NCI-H526 (cell line): ENCODE measurements around the gene TEAD2.
"Not testable (repeated sequence)": the region's sequence is repeated elsewhere in the genome, so short reads cannot be mapped to it uniquely, and the experiment has no call there.

Experiments used
- DNase-seq, 2 experiments: peaks; one replicate each; lab custom pipeline; 2025; lab: John Stamatoyannopoulos, UW

TEAD2 gene

DNA sequence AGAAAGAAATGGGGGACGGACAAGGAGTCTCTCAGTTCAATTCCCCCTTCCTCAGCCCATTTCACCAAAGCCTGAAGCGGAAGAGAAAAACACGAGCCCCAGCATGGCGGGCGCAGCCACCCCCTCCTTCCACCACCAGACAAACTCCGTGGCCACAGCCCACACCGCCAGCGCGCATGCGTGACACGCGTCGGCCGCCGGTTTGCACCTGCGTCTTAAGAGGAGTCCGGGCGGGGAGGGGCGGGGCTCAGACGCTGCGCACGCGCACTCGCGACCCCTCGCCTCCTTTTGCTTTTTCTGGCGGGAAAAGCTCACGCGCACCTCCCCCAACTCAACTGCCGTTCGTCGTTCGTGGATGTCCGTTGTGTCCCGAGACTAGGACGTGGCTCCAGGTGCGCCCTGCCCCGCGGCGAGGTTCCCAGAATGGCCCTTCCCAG lies 25.7 kb upstream of the TEAD2 start, which contains the start of gene KASH5:
TSS of gene KASH5 (plus strand) at position 314 of the 437 bp plus-strand sequence. CDS start 2,635 bp downstream, outside the sequence.
- peak; percentile 73 to 88 for DNase-seq

DNA sequence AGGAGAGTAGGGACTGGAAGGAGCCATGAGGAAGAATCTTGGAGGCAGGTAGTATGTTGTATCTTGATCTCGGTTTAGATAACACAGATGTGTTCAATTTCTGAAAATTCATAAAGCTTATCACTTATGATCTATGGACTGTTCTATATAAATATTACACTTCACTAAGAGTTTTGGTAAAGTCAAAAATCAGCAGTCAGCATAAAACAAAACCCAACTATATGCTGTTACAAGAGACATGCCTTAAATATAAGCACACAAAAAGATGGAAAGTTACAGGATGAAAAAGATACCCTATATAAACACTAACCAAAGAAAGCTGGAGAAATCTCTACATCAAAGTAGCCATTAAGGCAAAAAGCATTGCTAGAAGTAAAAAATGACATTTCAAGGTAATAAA lies 21.4 kb upstream of the TEAD2 start:
- no peak for DNase-seq

DNA sequence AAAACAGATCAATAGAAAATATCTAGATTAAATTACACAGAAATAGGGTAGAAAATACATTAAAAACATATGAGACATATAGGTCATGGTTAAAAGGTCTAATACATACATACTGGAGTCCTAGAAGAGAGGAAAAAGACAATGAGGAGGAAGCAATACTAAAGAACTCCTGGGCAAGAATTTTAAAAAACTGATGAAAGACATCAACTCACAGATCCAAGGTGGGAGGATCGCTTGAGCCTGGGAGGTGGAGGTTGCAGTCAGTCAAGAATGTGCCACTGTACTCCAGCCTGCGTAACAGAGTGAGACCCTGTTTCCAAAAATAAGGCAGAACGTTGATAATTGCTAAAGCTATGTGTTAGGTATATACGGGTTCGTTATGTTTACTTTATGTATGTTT lies 20.4 kb upstream of the TEAD2 start:
- DNase-seq, result no peak

DNA sequence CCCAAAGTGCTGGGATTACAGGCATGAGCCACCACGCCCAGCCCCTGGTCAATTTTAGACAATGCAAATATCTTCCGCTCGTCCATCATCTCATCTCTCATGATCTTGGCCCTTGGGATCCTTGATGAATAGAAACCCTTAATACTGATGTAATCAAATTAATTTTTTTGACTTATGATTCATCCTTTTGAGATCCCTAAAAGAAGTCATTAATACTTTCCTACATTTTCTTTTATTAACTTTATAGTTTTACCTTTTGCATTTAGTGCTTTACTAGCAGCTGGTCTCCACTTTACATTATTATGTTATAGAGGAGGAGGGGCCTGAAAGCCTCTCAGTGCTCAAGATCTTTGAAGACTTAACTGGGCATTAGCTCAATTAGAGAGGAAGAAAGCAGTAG lies 18.2 kb upstream of the TEAD2 start:
- DNase-seq, result no peak

DNA sequence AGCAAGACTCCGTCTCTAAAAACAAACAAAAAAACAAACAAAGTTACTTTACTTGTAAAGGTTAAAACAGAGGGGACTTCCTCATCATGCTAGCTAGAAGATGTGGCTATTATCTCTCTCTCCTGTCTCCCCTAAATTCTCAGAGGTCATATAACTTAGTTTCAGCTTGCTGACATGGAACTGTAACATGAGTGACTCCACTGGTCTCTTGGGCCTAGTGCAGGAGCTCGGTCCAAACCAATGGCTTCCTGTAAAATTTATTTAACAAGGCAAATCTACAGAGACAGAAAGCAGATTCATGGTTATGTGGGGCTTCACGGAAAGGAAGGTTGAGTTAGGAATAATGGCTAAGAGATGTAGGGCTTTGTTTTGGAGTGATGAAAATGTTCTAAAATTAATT lies 16.3 kb upstream of the TEAD2 start:
- DNase-seq, result no peak

DNA sequence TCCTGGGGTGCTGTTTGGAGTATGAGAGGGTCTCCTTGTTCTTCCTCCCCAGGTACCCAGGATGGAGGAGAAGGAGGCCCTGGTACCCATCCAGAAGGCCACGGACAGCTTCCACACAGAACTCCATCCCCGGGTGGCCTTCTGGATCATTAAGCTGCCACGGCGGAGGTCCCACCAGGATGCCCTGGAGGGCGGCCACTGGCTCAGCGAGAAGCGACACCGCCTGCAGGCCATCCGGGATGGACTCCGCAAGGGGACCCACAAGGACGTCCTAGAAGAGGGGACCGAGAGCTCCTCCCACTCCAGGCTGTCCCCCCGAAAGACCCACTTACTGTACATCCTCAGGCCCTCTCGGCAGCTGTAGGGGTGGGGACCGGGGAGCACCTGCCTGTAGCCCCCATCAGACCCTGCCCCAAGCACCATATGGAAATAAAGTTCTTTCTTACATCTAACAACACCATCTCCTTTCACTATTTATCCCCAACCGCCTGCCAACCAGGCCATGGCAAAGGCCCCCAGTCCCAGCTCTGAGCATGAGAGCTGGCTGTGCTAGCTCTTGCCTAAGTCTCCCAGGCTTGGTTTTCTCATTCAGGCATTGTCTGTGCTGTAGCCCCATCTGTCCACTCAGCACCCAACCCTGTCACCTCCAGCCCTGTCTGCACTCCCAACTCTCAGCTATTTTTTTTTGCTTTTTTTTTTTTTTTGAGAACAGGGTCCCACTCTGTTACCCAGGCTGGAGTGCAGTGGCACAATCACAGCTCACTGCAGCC lies 12.6 kb upstream of the TEAD2 start:
- DNase-seq, result no peak

DNA sequence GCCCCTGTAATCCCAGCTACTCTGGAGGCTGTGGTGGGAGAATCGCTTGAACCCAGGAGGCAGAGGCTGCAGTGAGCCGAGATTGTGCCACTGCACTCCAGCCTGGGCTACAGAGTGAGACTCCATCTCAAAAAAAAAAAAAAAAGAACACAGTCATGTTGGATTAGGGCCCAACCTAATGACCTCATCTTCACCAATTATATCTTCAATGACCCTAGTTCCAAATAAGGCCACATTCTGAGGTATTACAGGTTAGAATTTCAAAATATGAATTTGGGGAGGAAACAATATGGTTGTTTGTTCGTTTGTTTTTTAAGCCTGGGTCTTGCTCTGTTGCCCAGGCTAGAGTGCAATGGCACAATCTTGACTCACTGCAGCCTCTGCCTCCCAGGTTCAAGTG lies 11.0 kb upstream of the TEAD2 start:
- DNase-seq, result not testable (repeated sequence)

DNA sequence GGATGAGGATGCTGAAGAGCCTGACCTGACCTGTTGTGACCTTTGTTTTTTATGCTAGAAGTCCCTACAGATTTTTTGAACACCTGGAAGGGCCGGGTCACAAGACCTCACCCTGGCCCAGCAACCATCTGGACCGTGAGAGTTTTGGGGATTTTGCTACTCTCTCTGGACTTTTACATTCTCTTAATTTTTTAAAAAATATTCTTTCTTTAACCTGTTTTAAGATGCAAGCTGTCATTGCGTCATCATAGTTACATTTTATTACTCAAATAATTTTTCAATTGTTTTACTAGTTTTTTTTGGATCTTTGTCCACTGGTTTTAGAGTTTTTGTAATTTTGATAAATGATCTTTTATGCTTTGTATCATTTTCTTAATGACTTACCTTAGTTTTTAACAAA lies 9.0 kb upstream of the TEAD2 start:
- DNase-seq, result no peak

DNA sequence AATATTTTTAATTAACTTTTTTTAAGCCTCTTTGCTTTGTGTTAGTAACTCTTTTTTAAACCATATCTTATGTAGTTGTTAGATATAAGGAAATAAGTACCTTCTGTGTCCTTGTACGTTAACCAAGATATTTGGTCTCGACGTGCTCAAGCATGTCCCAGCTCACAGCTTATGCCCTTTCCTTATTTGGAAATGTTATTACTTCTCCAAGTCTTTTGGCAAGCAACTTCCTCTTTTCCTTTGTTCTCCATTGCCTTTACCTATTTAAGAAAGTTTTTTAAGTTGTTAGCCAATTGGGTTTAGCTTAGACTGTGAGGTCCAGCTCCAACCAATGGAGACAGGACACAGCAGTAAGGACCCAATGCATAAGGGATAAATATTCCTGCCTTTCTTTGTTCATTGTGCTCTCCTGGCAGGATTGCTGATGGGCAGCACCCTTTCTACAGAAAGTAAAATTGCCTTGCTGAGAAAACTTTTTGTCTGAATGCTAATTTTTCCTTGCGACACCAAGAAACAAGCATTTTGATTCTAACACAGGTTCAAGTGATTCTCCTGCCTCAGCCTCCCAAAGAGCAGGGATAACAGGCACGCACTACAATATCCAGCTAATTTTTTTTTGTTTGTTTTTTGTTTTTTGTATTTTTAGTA lies 6.6 kb upstream of the TEAD2 start:
- no peak for DNase-seq

DNA sequence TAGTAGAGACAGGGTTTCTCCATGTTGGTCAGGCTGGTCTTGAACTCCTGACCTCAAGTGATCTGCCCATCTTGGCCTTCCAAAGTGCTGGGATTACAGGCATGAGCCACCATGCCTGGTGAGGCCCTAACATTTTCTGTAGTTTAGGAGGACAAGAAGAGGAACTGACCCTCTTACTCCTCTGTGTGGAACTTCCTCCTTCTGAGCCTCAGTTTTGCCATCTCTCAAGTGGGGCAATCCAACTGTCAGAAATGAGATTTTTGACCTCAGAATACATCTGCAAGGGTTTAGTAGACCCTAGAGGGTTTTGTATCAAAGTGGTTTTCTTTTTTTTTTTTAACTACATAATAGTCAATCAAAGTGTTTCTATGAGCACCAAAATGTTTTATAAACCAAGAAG lies 3.9 kb upstream of the TEAD2 start:
- no peak for DNase-seq

DNA sequence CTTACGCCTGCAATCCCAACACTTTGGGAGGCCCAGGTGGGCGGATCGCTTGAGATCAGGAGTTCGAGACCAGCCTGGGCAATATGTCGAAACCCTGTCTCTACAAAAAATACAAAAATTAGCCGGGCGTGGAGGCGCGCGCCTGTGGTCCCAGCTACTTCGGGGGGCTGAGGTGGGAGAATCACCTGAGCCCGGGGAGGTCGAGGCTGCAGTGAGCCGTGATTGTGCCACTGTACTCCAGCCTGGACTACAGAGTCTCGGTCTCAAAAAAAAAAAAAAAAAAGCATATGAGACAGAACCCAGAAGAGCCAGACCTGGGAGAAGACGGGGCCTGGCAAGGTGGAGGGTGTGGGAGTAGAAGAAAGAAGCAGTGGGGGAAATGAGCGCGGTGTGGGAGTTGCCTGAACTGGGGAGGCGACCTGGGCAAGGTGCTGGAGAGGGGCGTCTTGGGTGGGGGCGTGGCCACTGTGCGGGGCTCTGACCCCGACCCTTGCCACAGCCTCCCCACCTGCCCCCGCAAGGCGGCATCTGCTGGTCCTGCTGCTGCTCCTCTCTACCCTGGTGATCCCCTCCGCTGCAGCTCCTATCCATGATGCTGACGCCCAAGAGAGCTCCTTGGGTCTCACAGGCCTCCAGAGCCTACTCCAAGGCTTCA lies 2.0 kb upstream of the TEAD2 start:
- no peak for DNase-seq

DNA sequence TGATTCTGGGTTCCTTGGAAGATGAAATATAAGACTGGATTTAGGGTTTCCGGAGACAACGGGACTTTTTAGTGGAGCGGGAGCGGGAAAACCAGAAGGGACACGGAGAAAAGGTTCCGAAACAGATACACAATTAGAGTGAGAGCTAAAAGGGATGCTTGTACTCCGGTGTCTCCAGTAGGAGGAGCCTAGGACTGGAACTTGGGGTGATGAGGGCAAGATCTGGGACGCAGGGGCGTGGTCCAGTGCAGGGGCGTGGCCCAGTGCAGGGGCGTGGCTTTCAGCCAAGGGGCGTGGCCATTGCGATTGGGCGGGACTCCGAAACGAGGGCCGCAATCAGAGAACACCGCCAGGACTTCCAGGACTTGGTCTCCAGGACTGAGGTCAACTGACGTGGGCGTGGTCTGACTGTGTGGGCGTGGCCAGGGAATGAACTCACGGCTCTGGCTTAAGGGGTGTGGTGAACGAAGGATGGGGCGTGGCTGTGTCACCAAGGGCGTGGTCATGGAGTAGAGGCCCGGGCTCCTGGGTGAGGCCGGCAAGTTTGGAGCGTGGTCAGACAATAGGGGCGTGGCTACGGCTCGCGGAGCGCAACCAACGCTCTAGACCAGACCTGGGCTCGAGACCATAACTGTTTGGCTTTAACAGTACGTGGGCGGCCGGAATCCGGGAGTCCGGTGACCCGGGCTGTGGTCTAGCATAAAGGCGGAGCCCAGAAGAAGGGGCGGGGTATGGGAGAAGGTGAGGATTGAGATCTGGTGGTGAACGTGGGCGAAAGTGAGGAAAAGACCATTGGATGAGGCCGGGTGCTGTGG lies 1.3 kb upstream of the TEAD2 start, which contains the start of gene DKKL1:
TSS of gene DKKL1 (plus strand) at position 610 of the 815 bp plus-strand sequence. CDS start at position 732, 122 bp downstream.
- DNase-seq, result peak; percentile 75 to 86

DNA sequence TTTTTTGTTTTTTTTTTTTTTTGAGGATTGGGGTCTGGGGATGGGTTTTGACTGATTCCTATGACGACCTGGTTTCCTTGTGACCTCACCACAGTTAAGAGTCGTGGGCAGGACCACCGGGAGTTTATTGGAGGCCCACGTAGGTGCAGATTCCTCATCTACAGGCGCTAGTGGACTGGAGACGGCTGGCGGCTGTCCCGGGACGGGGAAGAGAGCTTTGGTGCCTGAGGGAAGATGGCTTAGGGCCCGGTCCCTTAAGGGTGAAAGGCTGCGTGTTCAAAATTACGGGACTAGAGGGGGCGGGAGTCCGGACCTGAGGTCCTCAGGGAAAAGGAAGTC lies 682 bp upstream of the TEAD2 start:
- no peak for DNase-seq

DNA sequence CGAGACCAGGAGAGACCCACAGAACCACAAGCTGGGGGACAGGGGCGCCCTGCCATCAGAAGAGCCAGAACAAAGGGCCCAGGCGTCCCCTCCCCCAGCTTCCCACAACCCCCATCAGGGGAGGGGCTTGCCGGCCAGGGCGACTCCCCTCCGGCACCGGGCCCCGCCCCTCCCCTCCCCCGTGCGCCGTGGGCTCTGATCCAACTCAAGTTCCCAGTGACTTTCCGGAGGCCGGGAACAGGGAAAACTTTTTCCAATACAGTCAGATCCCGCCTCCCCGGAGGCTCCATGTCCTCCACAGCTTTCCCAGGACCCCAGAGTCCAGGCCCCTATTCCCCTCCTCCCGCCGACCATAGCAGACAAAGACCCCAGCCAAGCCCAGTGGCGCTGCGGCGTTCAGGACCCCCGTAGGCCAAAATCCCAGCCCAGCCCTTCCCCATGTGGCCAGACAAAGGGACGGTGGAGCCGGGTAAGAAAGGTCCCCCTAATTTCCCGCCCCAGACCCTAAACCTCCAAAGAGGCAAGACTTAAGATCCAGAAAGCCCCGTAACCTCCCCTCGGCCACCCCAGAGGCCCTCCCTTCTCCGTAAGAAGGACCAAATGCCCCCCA lies 673 bp downstream of the TEAD2 start:
- peak in 1 of 2 experiments; percentile 30 for DNase-seq

DNA sequence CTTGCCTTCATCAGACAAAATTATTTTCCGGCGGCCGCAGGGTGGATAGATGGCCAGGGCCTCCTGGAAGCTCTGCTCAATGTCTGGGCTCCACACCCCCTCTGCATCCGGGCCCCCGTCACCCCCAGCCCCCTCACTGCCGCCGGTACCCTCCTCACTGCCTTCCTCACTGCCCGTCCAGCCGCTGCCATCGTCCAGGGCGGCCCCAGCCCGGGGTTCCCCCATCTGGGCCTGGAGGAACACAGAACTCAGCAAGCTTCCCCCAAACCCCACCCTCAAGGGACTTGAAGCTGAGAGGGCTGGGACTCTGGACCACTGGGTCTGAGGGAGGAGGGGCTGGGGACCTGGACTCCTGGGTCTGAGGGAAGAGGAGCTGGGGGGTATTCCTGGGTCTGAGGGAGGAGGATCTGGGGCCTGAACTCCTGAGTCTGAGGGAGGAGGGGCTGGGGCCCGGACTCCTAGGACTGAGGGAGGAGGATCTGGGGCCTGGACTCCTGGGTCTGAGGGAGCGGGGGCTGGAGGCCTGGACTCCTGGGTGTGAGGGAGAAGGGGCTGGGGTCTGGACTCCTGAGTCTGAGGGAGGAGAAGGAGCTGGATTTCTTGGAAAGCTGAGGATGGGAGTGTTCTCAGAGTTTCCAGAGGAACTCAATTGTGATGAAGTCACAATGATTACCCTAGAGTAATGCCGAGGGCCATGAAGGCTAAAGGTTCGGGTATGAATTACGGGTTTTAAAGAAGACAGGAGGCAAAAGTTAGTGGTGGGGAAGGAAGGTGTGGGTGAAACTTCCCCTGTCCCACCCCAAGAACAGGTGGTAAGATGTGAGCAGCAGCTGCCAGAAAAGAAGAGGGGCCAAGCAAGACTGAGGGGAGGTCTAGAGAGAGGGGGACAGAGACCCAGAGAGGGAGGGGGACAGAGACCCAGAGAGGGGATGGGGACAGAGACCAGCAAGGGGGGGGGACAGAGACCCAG lies 2.1 kb downstream of the TEAD2 start:
- no peak for DNase-seq

DNA sequence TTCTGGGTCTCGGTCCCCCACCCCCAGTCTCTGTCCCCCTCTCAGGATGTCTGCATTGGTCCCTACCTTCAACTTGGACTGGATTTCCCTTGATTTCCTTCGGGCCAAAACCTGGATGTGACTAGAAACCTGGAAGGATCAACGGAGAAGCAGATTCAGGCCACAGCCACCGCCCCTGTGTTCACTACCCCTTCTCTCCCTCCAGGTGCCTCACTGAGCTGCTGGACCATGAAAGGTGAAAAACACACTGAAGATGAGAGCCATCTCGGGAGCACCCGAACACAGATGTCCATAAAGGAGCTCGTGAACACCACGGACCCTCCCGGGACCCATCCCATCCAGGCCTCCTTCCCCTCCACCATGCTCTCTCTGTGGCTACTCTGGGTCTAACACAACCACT lies 5.0 kb downstream of the TEAD2 start:
- no peak for DNase-seq

DNA sequence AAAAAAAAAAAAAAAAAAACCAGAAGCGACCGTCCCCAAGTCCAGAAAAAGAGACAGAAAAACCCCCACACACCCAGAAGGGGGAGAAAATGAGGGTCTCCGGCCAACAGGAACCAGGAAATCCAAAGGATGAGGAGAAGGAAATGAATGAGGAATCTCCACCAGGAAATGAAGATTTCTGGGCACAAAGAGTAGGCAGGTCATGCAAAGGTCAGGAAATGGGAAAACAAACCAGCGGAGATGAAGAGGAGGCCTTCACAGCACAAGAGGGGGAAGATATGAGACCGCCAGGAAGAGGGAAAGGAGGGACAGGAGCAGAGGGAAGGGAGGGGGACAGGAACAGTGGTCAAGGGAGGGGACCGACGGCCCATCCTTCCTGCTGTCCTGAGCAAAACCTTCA lies 5.8 kb downstream of the TEAD2 start:
- DNase-seq, result no peak

DNA sequence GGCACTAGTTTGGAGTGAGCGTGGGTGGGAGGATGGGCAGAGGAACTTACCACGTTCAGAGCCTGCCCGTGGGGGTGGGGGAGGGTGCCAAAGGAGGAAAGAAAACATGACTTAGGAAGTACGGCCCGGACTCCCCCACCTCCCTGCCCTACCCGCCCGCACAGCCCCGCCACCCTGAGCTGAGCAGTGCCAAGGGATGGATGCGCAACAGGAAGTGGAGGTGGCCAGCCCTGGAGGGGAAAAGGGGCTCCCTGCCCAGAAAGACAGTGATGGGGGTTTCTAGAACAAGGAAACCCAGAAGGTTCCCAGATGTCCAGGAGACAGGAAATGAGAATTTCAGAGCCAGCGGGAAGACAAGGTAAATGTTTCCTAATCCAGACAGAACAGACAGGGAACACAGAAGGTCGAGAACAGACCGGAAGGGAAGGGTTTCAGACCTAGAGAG lies 6.3 kb downstream of the TEAD2 start:
- DNase-seq, result no peak

DNA sequence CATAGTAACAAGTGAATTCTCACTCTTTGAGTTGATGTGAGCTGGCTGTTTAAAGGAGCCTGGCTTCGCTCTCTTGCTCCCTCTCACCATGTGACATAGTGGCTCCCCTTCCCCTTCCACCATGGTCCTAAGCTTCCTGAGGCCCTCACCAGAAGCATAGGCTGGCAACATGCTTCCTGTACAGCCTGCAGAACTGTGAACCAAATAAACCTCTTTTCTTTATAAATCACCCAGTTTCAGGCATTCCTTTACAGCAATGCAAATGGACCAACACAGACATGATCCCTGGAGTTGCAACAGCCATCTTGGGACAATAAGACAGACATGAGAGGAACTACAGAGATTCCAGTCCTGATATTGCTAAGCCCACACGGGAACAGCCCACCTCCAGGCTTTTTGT lies 12.6 kb downstream of the TEAD2 start:
- DNase-seq, result no peak
